Osteoblast (primary cell): ENCODE data around the gene SEMA6C. TPM values are rescaled to one million over a fixed set of nuclear protein-coding genes. Genes with fewer than 3 reads are reported as not detected.
"Not testable (repeated sequence)": the region's sequence is repeated elsewhere in the genome, so short reads cannot be mapped to it uniquely, and the experiment has no call there.

Experiments
- DNase-seq: peaks from one replicate; pipeline ENCODE4 v3.0.0; 2011; ENCODE audit warnings: low spot score, mixed read lengths; ENCODE audit not compliant: insufficient read length; ENCODE audit errors: missing footprints
- H2AFZ ChIP-seq: 2 replicates; pipeline ENCODE4 v1.6.0; 2011; ENCODE audit warnings: mild to moderate bottlenecking, low read length
- H3K27ac ChIP-seq: 2 replicates; pipeline ENCODE4 v1.5.1; 2011; ENCODE audit warnings: mild to moderate bottlenecking, low read depth, low read length, moderate library complexity
- H3K27me3 ChIP-seq: 2 replicates; pipeline ENCODE4 v1.6.0; 2012; ENCODE audit warnings: mild to moderate bottlenecking, control low read depth, inconsistent platforms, low read length, moderate library complexity; ENCODE audit not compliant: insufficient read depth
- H3K36me3 ChIP-seq: 2 replicates; pipeline ENCODE4 v1.5.1; 2011; ENCODE audit warnings: mild to moderate bottlenecking, low read length, control low read depth, moderate library complexity; ENCODE audit not compliant: insufficient read depth
- H3K4me1 ChIP-seq: 2 replicates; pipeline ENCODE4 v1.5.1; 2011; ENCODE audit warnings: mild to moderate bottlenecking, low read length, control low read depth, moderate library complexity; ENCODE audit not compliant: insufficient read depth
- H3K4me2 ChIP-seq: 2 replicates; pipeline ENCODE4 v1.6.0; 2011; ENCODE audit warnings: mild to moderate bottlenecking, low read length; ENCODE audit not compliant: insufficient read depth
- H3K4me3 ChIP-seq: fragments of 200-600 bp; sonication (generic); 3 replicates; pipeline ENCODE4 v1.5.1; 2012; ENCODE audit warnings: mild to moderate bottlenecking, low read length, inconsistent platforms; ENCODE audit not compliant: insufficient read depth
- H3K79me2 ChIP-seq: 2 replicates; pipeline ENCODE4 v1.6.0; 2012; ENCODE audit warnings: mild to moderate bottlenecking, low read length, control low read depth, inconsistent platforms; ENCODE audit not compliant: insufficient read depth
- H3K9me3 ChIP-seq: 2 replicates; pipeline ENCODE4 v1.5.1; 2011; ENCODE audit warnings: low read depth, low read length, control low read depth
- H4K20me1 ChIP-seq: 2 replicates; pipeline ENCODE4 v1.6.0; 2012; ENCODE audit warnings: mild to moderate bottlenecking, low read length, control low read depth; ENCODE audit not compliant: insufficient read depth
- CTCF ChIP-seq: IDR thresholded peaks from 2 replicates; pipeline ENCODE4 v1.5.1; 2011; ENCODE audit warnings: mild to moderate bottlenecking, low read depth, low read length, moderate library complexity; ENCODE audit errors: extremely low read depth
- total RNA-seq: library from RNA; depleted of rRNA; stranded (reverse); fragments of >200 nt; gene quantifications from 2 replicates; pipeline ENCODE4 v1.2.3, GENCODE V29; 2012

Gene SEMA6C
- total RNA-seq, result 1.5 and 2.2 TPM in 2 replicates

GRCh38 chr1:151146412-151147131, at the start of gene SEMA6C:
Gene SEMA6C, minus strand, starts transcription at chr1:151146631. Its CDS starts 4,010 bp downstream, at chr1:151142621.
- no peaks in the 10 kb centered on the region for H3K36me3 ChIP-seq
- H3K9me3 ChIP-seq, result no peaks in the 10 kb centered on the region
- peak within 1 kb of the TSS; percentile 93 for H2AFZ ChIP-seq
- H3K79me2 ChIP-seq, result no peaks in the 10 kb centered on the region
- H3K27me3 ChIP-seq, result peaks cover 11% of the 10 kb centered on the region
- TF ChIP-seq CTCF, result no peak
- DNase-seq, result peak; percentile 98
- peak within 1 kb of the TSS; percentile 85 for H3K4me2 ChIP-seq
- peaks cover 2% of the 10 kb centered on the region for H4K20me1 ChIP-seq
- H3K27ac ChIP-seq, result peak within 1 kb of the TSS; percentile 58
- H3K4me1 ChIP-seq, result peaks cover 16% of the 10 kb centered on the region
- H3K4me3 ChIP-seq, result peak within 1 kb of the TSS; percentile 83

GRCh38 chr1:151194894-151195594, 48.6 kb upstream of the SEMA6C start:
- H3K79me2 ChIP-seq, result peaks cover 16% of the 10 kb centered on the region
- not testable (repeated sequence) for H3K36me3 ChIP-seq, H3K9me3 ChIP-seq, H2AFZ ChIP-seq, H4K20me1 ChIP-seq, H3K4me3 ChIP-seq, DNase-seq, H3K27me3 ChIP-seq
- H3K27ac ChIP-seq, result peak overlapping the region; percentile 72
- peaks cover 24% of the 10 kb centered on the region for H3K4me1 ChIP-seq
- peak overlapping the region; percentile 81 for H3K4me2 ChIP-seq

- Histone ChIP-seq H3K4me3 (no peak overlapping the region), H4K20me1 (no peaks in the 10 kb centered on the region), H3K79me2 (peaks cover 12% of the 10 kb centered on the region), H3K36me3 (no peaks in the 10 kb centered on the region), H3K27me3 (no peaks in the 10 kb centered on the region), H3K4me1 (peaks cover 23% of the 10 kb centered on the region), H3K4me2 (no peak overlapping the region), H3K9me3 (no peaks in the 10 kb centered on the region), H2AFZ (peak overlapping the region; percentile 36), H3K27ac (no peak overlapping the region)
- TF ChIP-seq CTCF, result no peak
- DNase-seq, result no peak
These were observed 47.4 kb upstream of the SEMA6C start for GRCh38 chr1:151193856-151194255.

GRCh38 chr1:151193304-151193703, 46.9 kb upstream of the SEMA6C start:
- TF ChIP-seq CTCF, result no peak
- H3K4me2 ChIP-seq, result no peak overlapping the region
- H3K27ac ChIP-seq, result no peak overlapping the region
- no peaks in the 10 kb centered on the region for H3K9me3 ChIP-seq
- no peak for DNase-seq
- H3K4me1 ChIP-seq, result peaks cover 28% of the 10 kb centered on the region
- H3K79me2 ChIP-seq, result peaks cover 13% of the 10 kb centered on the region
- H2AFZ ChIP-seq, result no peak overlapping the region
- H3K36me3 ChIP-seq, result no peaks in the 10 kb centered on the region
- H3K27me3 ChIP-seq, result no peaks in the 10 kb centered on the region
- no peaks in the 10 kb centered on the region for H4K20me1 ChIP-seq
- no peak overlapping the region for H3K4me3 ChIP-seq
